H9 (cell line): Measurements from ENCODE around the gene CLMN. TPM values are rescaled to one million over a fixed set of nuclear protein-coding genes. Genes with fewer than 3 reads are reported as not detected.

ENCODE experiments used
- DNase-seq: peaks from one replicate; pipeline ENCODE4 v3.0.0-alpha.2; 2017
- H2AFZ ChIP-seq: one replicate; pipeline ENCODE4 v1.6.1; 2013; ENCODE audit warnings: mild to moderate bottlenecking, low read length, control low read depth, moderate library complexity
- H2AK5ac ChIP-seq: 2 replicates; pipeline ENCODE4 v1.6.1; 2013; ENCODE audit warnings: low read length, control low read depth, mixed read lengths; ENCODE audit not compliant: insufficient read length
- H2BK120ac ChIP-seq: one replicate; pipeline ENCODE4 v1.6.1; 2013; ENCODE audit warnings: low read depth, mild to moderate bottlenecking, low read length, control low read depth, inconsistent platforms; ENCODE audit not compliant: poor library complexity, severe bottlenecking
- H2BK12ac ChIP-seq: 2 replicates; pipeline ENCODE4 v1.6.1; 2013; ENCODE audit warnings: low read length, control low read depth, mixed read lengths, low read depth; ENCODE audit not compliant: insufficient read length
- H2BK15ac ChIP-seq: 2 replicates; pipeline ENCODE4 v1.6.1; 2013; ENCODE audit warnings: low read depth, low read length, control low read depth
- H2BK20ac ChIP-seq: one replicate; pipeline ENCODE4 v1.6.1; 2013; ENCODE audit warnings: low read depth, mild to moderate bottlenecking, low read length, control low read depth, inconsistent platforms; ENCODE audit not compliant: poor library complexity, severe bottlenecking
- H2BK5ac ChIP-seq: 2 replicates; pipeline ENCODE4 v1.6.1; 2013; ENCODE audit warnings: low read length, control low read depth, mixed read lengths; ENCODE audit not compliant: insufficient read length
- H3K14ac ChIP-seq: 2 replicates; pipeline ENCODE4 v1.6.1; 2013; ENCODE audit warnings: low read length, control low read depth; ENCODE audit not compliant: insufficient read depth
- H3K18ac ChIP-seq: 2 replicates; pipeline ENCODE4 v1.6.1; 2013; ENCODE audit warnings: low read depth, mild to moderate bottlenecking, mixed read lengths, low read length, control low read depth; ENCODE audit not compliant: insufficient read length
- H3K23ac ChIP-seq: 2 replicates; pipeline ENCODE4 v1.6.1; 2013; ENCODE audit warnings: low read length, control low read depth, mixed read lengths, low read depth; ENCODE audit not compliant: insufficient read length
- H3K23me2 ChIP-seq: 2 replicates; pipeline ENCODE4 v1.6.1; 2013; ENCODE audit warnings: low read depth, mild to moderate bottlenecking, mixed read lengths, low read length, control low read depth; ENCODE audit not compliant: insufficient read length, poor library complexity, severe bottlenecking
- H3K27ac ChIP-seq: 2 replicates; pipeline ENCODE4 v1.5.1; 2013; ENCODE audit warnings: low read length, control low read depth, mixed read lengths, low read depth; ENCODE audit not compliant: insufficient read length
- H3K27me3 ChIP-seq: 2 replicates; pipeline ENCODE4 v1.6.1; 2013; ENCODE audit warnings: low read length, control low read depth, inconsistent platforms; ENCODE audit not compliant: insufficient read depth
- H3K4ac ChIP-seq: 2 replicates; pipeline ENCODE4 v1.6.1; 2013; ENCODE audit warnings: low read depth, mild to moderate bottlenecking, control low read depth, inconsistent platforms, low read length, moderate library complexity
- H3K4me1 ChIP-seq: 2 replicates; pipeline ENCODE4 v1.6.1; 2013; ENCODE audit warnings: low read length, control low read depth, inconsistent platforms; ENCODE audit not compliant: insufficient read depth
- H3K4me2 ChIP-seq: 2 replicates; pipeline ENCODE4 v1.6.1; 2013; ENCODE audit warnings: low read length, control low read depth, mixed read lengths; ENCODE audit not compliant: insufficient read length, insufficient read depth
- H3K56ac ChIP-seq: 2 replicates; pipeline ENCODE4 v1.6.1; 2013; ENCODE audit warnings: low read depth, mild to moderate bottlenecking, mixed read lengths, low read length, control low read depth; ENCODE audit not compliant: insufficient read length
- H3K79me1 ChIP-seq: 2 replicates; pipeline ENCODE4 v1.6.1; 2013; ENCODE audit warnings: low read depth, mild to moderate bottlenecking, moderate library complexity, low read length, control low read depth, inconsistent platforms; ENCODE audit not compliant: insufficient read depth, poor library complexity, severe bottlenecking
- H3K79me2 ChIP-seq: 2 replicates; pipeline ENCODE4 v1.6.1; 2013; ENCODE audit warnings: low read length, control low read depth, inconsistent platforms; ENCODE audit not compliant: insufficient read depth
- H3K9ac ChIP-seq: 2 replicates; pipeline ENCODE4 v1.6.1; 2013; ENCODE audit warnings: low read length, control low read depth, mixed read lengths; ENCODE audit not compliant: insufficient read length; ENCODE audit errors: extremely low read depth
- H3K9me3 ChIP-seq: one replicate; pipeline ENCODE4 v1.6.1; 2013; ENCODE audit warnings: low read depth, low read length, inconsistent platforms; ENCODE audit not compliant: control insufficient read depth
- H3T11ph ChIP-seq: one replicate; pipeline ENCODE4 v1.6.1; 2013; ENCODE audit warnings: mild to moderate bottlenecking, low read length, control low read depth, inconsistent platforms
- H4K20me1 ChIP-seq: one replicate; pipeline ENCODE4 v1.6.1; 2013; ENCODE audit not compliant: control insufficient read depth, insufficient read length, insufficient read depth
- H4K5ac ChIP-seq: 2 replicates; pipeline ENCODE4 v1.6.1; 2013; ENCODE audit warnings: low read depth, mild to moderate bottlenecking, mixed read lengths, low read length, control low read depth; ENCODE audit not compliant: insufficient read length
- H4K8ac ChIP-seq: replicated peaks from 2 replicates; pipeline ENCODE4 v1.6.1; 2013; ENCODE audit warnings: low read length, control low read depth, mixed read lengths, low read depth; ENCODE audit not compliant: insufficient read length
- H4K91ac ChIP-seq: 2 replicates; pipeline ENCODE4 v1.6.1; 2013; ENCODE audit warnings: low read depth, mild to moderate bottlenecking, moderate library complexity, mixed read lengths, low read length, control low read depth; ENCODE audit not compliant: insufficient read length
- H3K27ac Mint-ChIP-seq, 3 experiments: 2 replicates in 2 of 3; 3 replicates in 1 of 3; pipeline ENCODE4 v1.8.0; 2020 to 2021; ENCODE audit warnings: mixed read lengths in 3 of 3, mild to moderate bottlenecking in 1 of 3, moderate library complexity in 1 of 3
- H3K27me3 Mint-ChIP-seq: 2 replicates; pipeline ENCODE4 v1.8.0; 2021; ENCODE audit warnings: low read depth, mild to moderate bottlenecking, moderate library complexity, mixed read lengths
- H3K36me3 Mint-ChIP-seq, 3 experiments: 2 replicates in 2 of 3; 3 replicates in 1 of 3; pipeline ENCODE4 v1.8.0; 2020 to 2021; ENCODE audit warnings: low read depth in 3 of 3, mixed read lengths in 3 of 3; ENCODE audit not compliant: insufficient read depth in 1 of 3
- H3K4me1 Mint-ChIP-seq, 2 experiments: 2 replicates each; pipeline ENCODE4 v1.8.0; 2020; ENCODE audit warnings: mixed read lengths in 2 of 2
- H3K4me3 Mint-ChIP-seq, 2 experiments: 2 replicates in 1 of 2; 3 replicates in 1 of 2; pipeline ENCODE4 v1.8.0; 2020 to 2021; ENCODE audit warnings: mild to moderate bottlenecking in 2 of 2, mixed read lengths in 2 of 2, moderate library complexity in 1 of 2
- H3K9me3 Mint-ChIP-seq, 2 experiments: 2 replicates in 1 of 2; 3 replicates in 1 of 2; pipeline ENCODE4 v1.8.0; 2020; ENCODE audit warnings: mild to moderate bottlenecking in 2 of 2, mixed read lengths in 2 of 2, moderate library complexity in 1 of 2
- WGBS: extraction: QIAGEN DNeasy Blood & Tissue Kit; methylation state at CpG from one replicate; pipeline ENCODE4 v1.1.7; 2013; ENCODE audit warnings: missing lambda C conversion rate, low lambda C conversion rate, mixed read lengths; ENCODE audit not compliant: insufficient read length; ENCODE audit errors: extremely low coverage; 5-methylcytosine and 5-hydroxymethylcytosine counted together
- total RNA-seq: library from RNA; stranded (reverse); gene quantifications from 2 replicates; pipeline ENCODE4 v1.2.1, GENCODE V29; 2021
- TF ChIP-seq, protein P1 (sequence below): fragments of 200-600 bp; sonication (generic); conservative IDR thresholded peaks from 3 replicates; pipeline ENCODE4 v1.8.0; 2021; ENCODE audit warnings: antibody characterized with exemption, mild to moderate bottlenecking

The CLMN gene
- total RNA-seq, 1 experiment from 2014 or later, result 7.6 TPM

DNA sequence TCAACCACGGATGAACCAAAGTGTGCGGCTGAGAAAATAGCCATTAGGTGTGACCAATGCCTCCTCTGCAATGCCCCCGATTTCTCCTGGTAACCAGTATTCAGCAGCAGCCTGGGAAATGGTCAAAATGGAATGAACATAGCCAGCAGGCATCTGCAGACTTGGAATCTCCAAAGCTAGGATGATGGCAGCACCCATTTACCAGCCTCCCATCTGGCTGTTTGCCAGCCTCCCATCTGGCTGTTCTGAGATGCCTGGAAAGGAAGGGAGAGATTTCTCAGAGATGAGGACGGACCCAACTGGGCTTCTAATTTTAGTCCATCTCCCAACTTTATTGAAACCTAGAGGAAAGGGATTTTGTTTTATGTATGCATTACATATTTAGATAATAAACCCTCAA is 16.2 kb downstream of the CLMN start:
- no peak overlapping the region for H2BK120ac ChIP-seq
- no peak overlapping the region for H3K56ac ChIP-seq
- H3K23me2 ChIP-seq, result no peaks in the 10 kb centered on the region
- no peaks in the 10 kb centered on the region for H3K79me2 ChIP-seq
- no peak overlapping the region for H3K18ac ChIP-seq
- no peak overlapping the region; the same call in 1 of the 2 replicates for H3K14ac ChIP-seq
- no peak overlapping the region for H2BK20ac ChIP-seq
- WGBS, result no CpG with 5 or more reads among the region's 4 CpGs
- TF ChIP-seq, protein P1, sequence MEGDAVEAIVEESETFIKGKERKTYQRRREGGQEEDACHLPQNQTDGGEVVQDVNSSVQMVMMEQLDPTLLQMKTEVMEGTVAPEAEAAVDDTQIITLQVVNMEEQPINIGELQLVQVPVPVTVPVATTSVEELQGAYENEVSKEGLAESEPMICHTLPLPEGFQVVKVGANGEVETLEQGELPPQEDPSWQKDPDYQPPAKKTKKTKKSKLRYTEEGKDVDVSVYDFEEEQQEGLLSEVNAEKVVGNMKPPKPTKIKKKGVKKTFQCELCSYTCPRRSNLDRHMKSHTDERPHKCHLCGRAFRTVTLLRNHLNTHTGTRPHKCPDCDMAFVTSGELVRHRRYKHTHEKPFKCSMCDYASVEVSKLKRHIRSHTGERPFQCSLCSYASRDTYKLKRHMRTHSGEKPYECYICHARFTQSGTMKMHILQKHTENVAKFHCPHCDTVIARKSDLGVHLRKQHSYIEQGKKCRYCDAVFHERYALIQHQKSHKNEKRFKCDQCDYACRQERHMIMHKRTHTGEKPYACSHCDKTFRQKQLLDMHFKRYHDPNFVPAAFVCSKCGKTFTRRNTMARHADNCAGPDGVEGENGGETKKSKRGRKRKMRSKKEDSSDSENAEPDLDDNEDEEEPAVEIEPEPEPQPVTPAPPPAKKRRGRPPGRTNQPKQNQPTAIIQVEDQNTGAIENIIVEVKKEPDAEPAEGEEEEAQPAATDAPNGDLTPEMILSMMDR, result no peak
- H4K5ac ChIP-seq, result no peak overlapping the region
- H3K4me1 Mint-ChIP-seq, result peaks cover 9 to 20% of the 10 kb centered on the region in 2 experiments
- H3K27ac ChIP-seq, result no peak overlapping the region
- no peak overlapping the region for H3K27ac Mint-ChIP-seq
- H2BK12ac ChIP-seq, result no peak overlapping the region
- no peak overlapping the region for H2AK5ac ChIP-seq
- no peak overlapping the region for H4K91ac ChIP-seq
- no peaks in the 10 kb centered on the region for H3K79me1 ChIP-seq
- H3K4ac ChIP-seq, result no peak overlapping the region
- H3K27me3 Mint-ChIP-seq, result peaks cover 1% of the 10 kb centered on the region
- no peak overlapping the region for H4K8ac ChIP-seq
- no peaks in the 10 kb centered on the region for H3K9me3 ChIP-seq
- peaks cover 2% of the 10 kb centered on the region for H4K20me1 ChIP-seq
- H3K23ac ChIP-seq, result no peak overlapping the region
- H3T11ph ChIP-seq, result no peak overlapping the region
- H2BK5ac ChIP-seq, result no peak overlapping the region
- H3K9me3 Mint-ChIP-seq, result no peaks in the 10 kb centered on the region
- H3K27me3 ChIP-seq, result no peaks in the 10 kb centered on the region
- no peaks in the 10 kb centered on the region for H3K4me1 ChIP-seq
- H3K4me2 ChIP-seq, result no peak overlapping the region
- H3K4me3 Mint-ChIP-seq, result no peak overlapping the region
- no peak overlapping the region for H2BK15ac ChIP-seq
- no peak overlapping the region for H2AFZ ChIP-seq
- no peaks in the 10 kb centered on the region for H3K36me3 Mint-ChIP-seq
- no peak for DNase-seq
- H3K9ac ChIP-seq, result no peak overlapping the region
